ENCODE data around the gene NR3C2. TPM values are rescaled to one million over a fixed set of nuclear protein-coding genes. Genes with fewer than 3 reads are reported as not detected.

Gene NR3C2
- total RNA-seq, 1 donor from 2014 or later: 0.54 TPM

DNA sequence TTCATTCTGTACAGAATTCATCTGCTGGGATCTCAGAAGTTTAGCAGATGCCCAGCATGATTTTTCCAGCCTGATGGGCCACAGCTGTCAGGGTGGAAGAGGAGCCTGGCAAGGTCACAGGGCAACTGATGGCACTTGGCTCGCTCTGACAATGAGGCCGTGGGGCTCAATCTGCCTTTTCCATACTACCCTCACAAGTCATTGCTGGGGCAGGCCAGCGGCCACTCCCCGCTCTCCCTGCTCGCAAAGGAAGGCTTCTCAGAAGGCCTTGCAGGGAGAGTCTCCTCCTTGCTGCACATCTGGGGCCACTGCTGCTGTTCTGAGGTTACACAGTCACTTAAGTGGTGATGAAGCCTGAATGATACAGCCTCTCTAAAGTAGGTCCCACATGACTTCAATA, 349.1 kb downstream of the NR3C2 start:
- Mint-ChIP-seq H3K27ac (ENCODE audit: unreplicated experiment) (no peak overlapping the region), H3K9me3 (ENCODE audit: unreplicated experiment) (no peaks in the 10 kb centered on the region), H3K36me3 (ENCODE audit: low read depth, unreplicated experiment) (no peaks in the 10 kb centered on the region), H3K4me1 (ENCODE audit: unreplicated experiment) (no peaks in the 10 kb centered on the region), H3K27me3 (ENCODE audit: unreplicated experiment) (no peaks in the 10 kb centered on the region), H3K4me3 (ENCODE audit: unreplicated experiment) (no peak overlapping the region)
- DNase-seq (ENCODE audit: low spot score): no peak
- TF ChIP-seq, protein P1, sequence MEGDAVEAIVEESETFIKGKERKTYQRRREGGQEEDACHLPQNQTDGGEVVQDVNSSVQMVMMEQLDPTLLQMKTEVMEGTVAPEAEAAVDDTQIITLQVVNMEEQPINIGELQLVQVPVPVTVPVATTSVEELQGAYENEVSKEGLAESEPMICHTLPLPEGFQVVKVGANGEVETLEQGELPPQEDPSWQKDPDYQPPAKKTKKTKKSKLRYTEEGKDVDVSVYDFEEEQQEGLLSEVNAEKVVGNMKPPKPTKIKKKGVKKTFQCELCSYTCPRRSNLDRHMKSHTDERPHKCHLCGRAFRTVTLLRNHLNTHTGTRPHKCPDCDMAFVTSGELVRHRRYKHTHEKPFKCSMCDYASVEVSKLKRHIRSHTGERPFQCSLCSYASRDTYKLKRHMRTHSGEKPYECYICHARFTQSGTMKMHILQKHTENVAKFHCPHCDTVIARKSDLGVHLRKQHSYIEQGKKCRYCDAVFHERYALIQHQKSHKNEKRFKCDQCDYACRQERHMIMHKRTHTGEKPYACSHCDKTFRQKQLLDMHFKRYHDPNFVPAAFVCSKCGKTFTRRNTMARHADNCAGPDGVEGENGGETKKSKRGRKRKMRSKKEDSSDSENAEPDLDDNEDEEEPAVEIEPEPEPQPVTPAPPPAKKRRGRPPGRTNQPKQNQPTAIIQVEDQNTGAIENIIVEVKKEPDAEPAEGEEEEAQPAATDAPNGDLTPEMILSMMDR (IDR thresholded peaks at IDR 0.05; ENCODE audit: unreplicated experiment): no peak

DNA sequence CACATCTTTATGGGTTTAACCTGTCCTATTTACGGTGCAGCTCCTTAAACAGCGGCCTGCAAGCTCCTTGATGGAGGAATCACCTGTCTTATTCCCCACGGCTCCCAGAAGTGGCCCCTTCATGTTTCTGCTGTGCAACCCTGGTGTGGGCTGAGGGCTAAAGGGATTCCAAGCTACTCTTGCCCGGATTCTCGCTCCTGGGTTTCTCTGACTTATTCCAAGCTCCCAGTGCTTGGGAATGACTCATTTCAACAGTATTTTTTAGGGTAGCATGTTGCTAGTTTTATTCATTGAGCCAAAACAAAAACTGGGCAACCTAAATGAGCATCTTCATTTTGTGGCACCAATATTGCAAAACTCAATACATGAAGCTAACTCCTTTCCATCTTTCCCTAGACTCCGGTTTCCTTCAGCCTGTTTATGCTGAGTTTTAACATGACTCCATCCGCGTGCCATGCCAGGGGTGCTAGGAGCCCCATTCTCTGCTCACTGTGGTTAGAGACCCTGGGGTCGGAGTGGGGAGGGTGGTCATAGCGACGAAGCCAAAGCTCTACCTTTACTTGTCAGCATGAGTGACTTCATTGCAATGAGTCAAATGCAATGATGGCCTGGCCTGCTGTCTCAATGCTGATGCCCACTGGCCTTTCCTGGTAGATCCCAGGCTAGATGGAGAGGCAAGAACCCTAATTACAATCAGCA, 349.7 kb downstream of the NR3C2 start:
- no peaks in the 10 kb centered on the region for H3K4me1 Mint-ChIP-seq (ENCODE audit: unreplicated experiment)
- TF ChIP-seq, protein P1 (IDR thresholded peaks at IDR 0.05; ENCODE audit: unreplicated experiment): no peak
- H3K27ac Mint-ChIP-seq (ENCODE audit: unreplicated experiment): no peak overlapping the region
- no peak overlapping the region for H3K4me3 Mint-ChIP-seq (ENCODE audit: unreplicated experiment)
- no peaks in the 10 kb centered on the region for H3K36me3 Mint-ChIP-seq (ENCODE audit: low read depth, unreplicated experiment)
- no peak for DNase-seq (ENCODE audit: low spot score)
- no peaks in the 10 kb centered on the region for H3K27me3 Mint-ChIP-seq (ENCODE audit: unreplicated experiment)
- no peaks in the 10 kb centered on the region for H3K9me3 Mint-ChIP-seq (ENCODE audit: unreplicated experiment)

DNA sequence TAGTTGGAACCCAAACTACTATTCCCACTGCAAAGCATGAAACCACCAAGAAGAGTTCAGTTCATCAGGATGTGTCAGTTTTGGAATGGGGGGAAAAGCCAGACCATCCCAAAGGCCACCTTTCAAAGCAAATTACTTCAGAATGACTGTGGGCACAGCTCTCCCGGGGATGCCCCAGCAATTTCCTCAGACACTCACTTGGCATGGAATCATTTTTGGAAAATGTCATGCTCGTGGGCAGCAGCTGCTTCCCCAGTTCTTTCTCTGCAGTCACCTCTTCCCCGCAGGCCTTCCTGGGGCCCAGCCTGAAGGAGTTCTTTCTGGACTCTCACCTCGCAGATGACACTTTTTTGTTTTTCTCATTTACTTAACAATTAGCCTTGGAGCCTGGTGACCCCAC, 350.3 kb downstream of the NR3C2 start:
- Mint-ChIP-seq H3K9me3 (ENCODE audit: unreplicated experiment) (no peaks in the 10 kb centered on the region), H3K27me3 (ENCODE audit: unreplicated experiment) (no peaks in the 10 kb centered on the region), H3K4me3 (ENCODE audit: unreplicated experiment) (no peak overlapping the region), H3K4me1 (ENCODE audit: unreplicated experiment) (no peaks in the 10 kb centered on the region), H3K36me3 (ENCODE audit: low read depth, unreplicated experiment) (no peaks in the 10 kb centered on the region), H3K27ac (ENCODE audit: unreplicated experiment) (no peak overlapping the region)
- DNase-seq (ENCODE audit: low spot score): no peak
- TF ChIP-seq, protein P1 (IDR thresholded peaks at IDR 0.05; ENCODE audit: unreplicated experiment): no peak

DNA sequence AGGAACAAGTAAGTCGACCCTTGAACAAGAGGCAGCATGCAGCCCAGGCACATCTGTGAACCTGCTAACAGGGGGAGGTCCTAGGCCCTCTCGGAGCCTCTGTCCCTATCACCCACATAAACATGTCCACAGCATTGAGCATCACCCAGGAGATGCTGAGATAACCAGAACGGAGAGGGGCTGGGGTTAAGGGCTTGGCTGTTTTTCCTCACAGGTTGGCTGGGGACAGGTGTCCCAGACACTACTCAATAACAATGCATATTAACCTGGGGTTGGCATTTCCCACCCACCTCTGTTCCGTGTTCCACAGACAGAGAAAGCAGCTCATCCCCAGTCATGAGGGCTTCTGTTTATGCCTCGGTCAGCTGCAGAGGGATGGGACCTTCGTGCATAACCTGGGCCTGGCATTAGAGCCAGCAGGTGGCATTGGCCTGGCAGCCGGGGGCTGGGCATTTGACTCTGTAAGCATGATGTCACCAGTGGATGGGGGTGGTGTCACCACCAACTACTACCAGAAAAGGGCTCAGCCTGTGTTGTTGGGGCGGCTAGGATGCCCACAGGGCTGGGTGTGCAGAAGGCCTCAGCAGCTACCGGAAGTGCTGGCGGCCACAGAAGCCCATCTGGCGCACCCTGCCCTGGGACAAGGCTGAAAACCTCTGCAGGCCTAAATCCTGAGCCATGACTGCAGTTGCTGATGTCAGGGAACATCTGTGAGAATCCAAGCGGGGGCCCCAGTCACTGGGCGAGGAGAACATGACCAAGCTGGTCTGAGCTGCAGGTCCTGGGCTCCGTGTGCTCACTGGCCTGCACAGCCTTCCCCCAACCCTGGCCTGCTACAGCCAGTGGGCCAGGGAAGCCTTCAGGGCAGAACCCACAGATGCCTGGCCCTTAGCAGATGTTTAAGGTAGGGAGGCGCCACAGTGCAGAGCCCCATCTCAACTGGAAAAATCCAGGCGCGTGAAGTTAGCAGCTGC, 351.4 kb downstream of the NR3C2 start:
- no peaks in the 10 kb centered on the region for H3K36me3 Mint-ChIP-seq (ENCODE audit: low read depth, unreplicated experiment)
- TF ChIP-seq, protein P1 (IDR thresholded peaks at IDR 0.05; ENCODE audit: unreplicated experiment): no peak
- DNase-seq (ENCODE audit: low spot score): no peak
- H3K27me3 Mint-ChIP-seq (ENCODE audit: unreplicated experiment): no peaks in the 10 kb centered on the region
- no peaks in the 10 kb centered on the region for H3K4me1 Mint-ChIP-seq (ENCODE audit: unreplicated experiment)
- no peaks in the 10 kb centered on the region for H3K9me3 Mint-ChIP-seq (ENCODE audit: unreplicated experiment)
- no peak overlapping the region for H3K4me3 Mint-ChIP-seq (ENCODE audit: unreplicated experiment)
- H3K27ac Mint-ChIP-seq (ENCODE audit: unreplicated experiment): no peak overlapping the region

DNA sequence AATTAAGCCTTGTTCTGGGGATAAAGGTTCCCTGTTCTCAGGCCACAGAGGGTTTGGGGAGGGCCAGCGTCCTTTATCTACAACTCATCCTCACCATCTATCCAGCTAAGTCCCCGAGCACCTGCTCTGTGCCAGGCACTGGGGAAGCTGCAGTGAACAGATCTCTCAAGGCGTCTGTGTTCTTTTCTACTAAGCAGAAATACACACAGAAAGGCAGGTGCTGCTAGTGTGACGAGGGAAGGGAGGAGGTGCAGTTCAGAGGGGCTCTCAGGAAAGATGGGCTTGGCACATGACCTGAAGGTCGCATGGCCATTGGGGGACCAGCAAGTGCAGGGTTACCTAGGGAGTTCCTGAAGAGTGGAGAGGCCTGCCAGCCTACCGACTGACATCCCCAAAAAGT, 352.2 kb downstream of the NR3C2 start:
- no peak for DNase-seq (ENCODE audit: low spot score)
- Mint-ChIP-seq H3K27me3 (ENCODE audit: unreplicated experiment) (no peaks in the 10 kb centered on the region), H3K4me3 (ENCODE audit: unreplicated experiment) (no peak overlapping the region), H3K9me3 (ENCODE audit: unreplicated experiment) (no peaks in the 10 kb centered on the region), H3K4me1 (ENCODE audit: unreplicated experiment) (no peaks in the 10 kb centered on the region), H3K27ac (ENCODE audit: unreplicated experiment) (no peak overlapping the region), H3K36me3 (ENCODE audit: low read depth, unreplicated experiment) (no peaks in the 10 kb centered on the region)
- TF ChIP-seq, protein P1 (IDR thresholded peaks at IDR 0.05; ENCODE audit: unreplicated experiment): no peak
